IMR-90 (cell line): Measurements from ENCODE around the gene NANOS3. TPM values are rescaled to one million over a fixed set of nuclear protein-coding genes. Genes with fewer than 3 reads are reported as not detected.

Experiments
- CHD1 ChIP-seq: IDR thresholded peaks from 2 replicates; pipeline ENCODE4 v1.6.1; 2012; ENCODE audit warnings: low read depth, low read length, improper control_type of control experiment
- ELK1 ChIP-seq: fragments of 150-350 bp; IDR thresholded peaks from 2 replicates; pipeline ENCODE4 v1.6.1; 2016; ENCODE audit warnings: low read depth, mild to moderate bottlenecking, low read length, moderate library complexity, borderline replicate concordance
- polyA plus RNA-seq, 3 experiments: library from polyadenylated mRNA; depleted of rRNA; stranded (reverse); fragments of >200 nt; gene quantifications; 2 replicates each; pipeline ENCODE4 v1.2.3, GENCODE V29; 2012; ENCODE audit warnings: low replicate concordance in 1 of 3
- total RNA-seq: library from RNA; depleted of rRNA; stranded (reverse); fragments of >200 nt; gene quantifications from 2 replicates; pipeline ENCODE4 v1.2.3, GENCODE V29; 2012

Gene NANOS3
- total and polyA plus RNA-seq, 2 of the 4 experiments (the other 2 are of a cell fraction), result 0.63 TPM; not detected in 1

- TF ChIP-seq ELK1 (no peak), CHD1 (peak; percentile 7; the same call in 1 of the 2 replicates)
Observed at GRCh38 chr19:13833330-13834243, 43.3 kb upstream of the NANOS3 start (continued).
